HEK293 (cell line): Measurements from ENCODE around the gene LMO7.
A peak's percentile ranks its signal among the peaks of the same experiment; 100 is the strongest.

ENCODE experiments used
- CTCF ChIA-PET: fragments of 350-600 bp; formaldehyde crosslinking; extraction: SDS; loops from one replicate; lab custom pipeline; 2021; ENCODE audit warnings: antibody characterized with exemption; lab: Yijun Ruan, JAX
- POLR2A ChIA-PET: fragments of 300-600 bp; formaldehyde crosslinking; extraction: SDS; loops from one replicate; lab custom pipeline; 2020; ENCODE audit warnings: antibody characterized with exemption, inconsistent platforms; lab: Yijun Ruan, JAX
- H3K27ac ChIP-seq: fragments of 200-500 bp; sonication (Bioruptor generic); 2 replicates; pipeline ENCODE4 v1.5.1; 2014; ENCODE audit warnings: low read depth, low read length, control low read depth, inconsistent platforms; ENCODE audit errors: extremely low read depth
- H3K36me3 ChIP-seq, 2 experiments: fragments of 200-500 bp in 1 of 2; sonication (Bioruptor generic) in 1 of 2; 1 replicate in 1 of 2; 2 replicates in 1 of 2; pipeline ENCODE4 v1.5.1; 2014 to 2017; ENCODE audit warnings: inconsistent platforms in 2 of 2, low read length in 2 of 2; ENCODE audit not compliant: control insufficient read depth in 2 of 2, insufficient read depth in 1 of 2
- H3K4me1 ChIP-seq: fragments of 200-500 bp; sonication (Bioruptor generic); 2 replicates; pipeline ENCODE4 v1.5.1; 2014; ENCODE audit warnings: mild to moderate bottlenecking, low read length, inconsistent platforms; ENCODE audit not compliant: control insufficient read depth, insufficient read depth
- H3K4me3 ChIP-seq: 2 replicates; pipeline ENCODE4 v1.5.1; 2011; ENCODE audit warnings: low read depth, mild to moderate bottlenecking, control low read depth, low read length, moderate library complexity
- H3K9me3 ChIP-seq: fragments of 200-500 bp; sonication (Bioruptor generic); 2 replicates; pipeline ENCODE4 v1.5.1; 2014; ENCODE audit warnings: low read depth, low read length, inconsistent platforms; ENCODE audit not compliant: control insufficient read depth, insufficient read depth
- KLF16 ChIP-seq: fragments of 450-650 bp; formaldehyde crosslinking; IDR thresholded peaks from 2 replicates; pipeline ENCODE4 v1.5.1; 2017; ENCODE audit warnings: missing biosample characterization, missing genetic modification characterization
- MZF1 ChIP-seq: fragments of 450-650 bp; formaldehyde crosslinking; IDR thresholded peaks from 2 replicates; pipeline ENCODE4 v1.5.1; 2017; ENCODE audit warnings: missing biosample characterization, missing genetic modification characterization, borderline replicate concordance
- SCRT1 ChIP-seq: fragments of 450-650 bp; formaldehyde crosslinking; IDR thresholded peaks from 2 replicates; pipeline ENCODE4 v1.5.1; 2016; ENCODE audit warnings: missing biosample characterization, missing genetic modification characterization, borderline replicate concordance
- TCF7L2 ChIP-seq: IDR thresholded peaks from 2 replicates; pipeline ENCODE4 v1.6.1; 2011; ENCODE audit warnings: low read depth, mild to moderate bottlenecking, inconsistent platforms, low read length, moderate library complexity, borderline replicate concordance
- YY1 ChIP-seq: fragments of 450-650 bp; formaldehyde crosslinking; IDR thresholded peaks from 2 replicates; pipeline ENCODE4 v1.5.1; 2018; ENCODE audit warnings: missing biosample characterization, missing genetic modification characterization
- ZBTB11 ChIP-seq: fragments of 450-650 bp; formaldehyde crosslinking; conservative IDR thresholded peaks from 2 replicates; pipeline ENCODE4 v1.5.1; 2016; ENCODE audit warnings: low read depth, missing biosample characterization, missing genetic modification characterization
- ZBTB8A ChIP-seq: fragments of 450-650 bp; formaldehyde crosslinking; IDR thresholded peaks from 2 replicates; pipeline ENCODE4 v1.5.1; 2016; ENCODE audit warnings: missing biosample characterization, missing genetic modification characterization
- ZFP37 ChIP-seq: fragments of 450-650 bp; formaldehyde crosslinking; IDR thresholded peaks from 2 replicates; pipeline ENCODE4 v1.5.1; 2016; ENCODE audit warnings: missing biosample characterization, missing genetic modification characterization
- ZFP69B ChIP-seq: fragments of 450-650 bp; formaldehyde crosslinking; IDR thresholded peaks from 2 replicates; pipeline ENCODE4 v1.5.1; 2016; ENCODE audit warnings: missing biosample characterization, missing genetic modification characterization
- ZNF155 ChIP-seq: fragments of 450-650 bp; formaldehyde crosslinking; IDR thresholded peaks from 2 replicates; pipeline ENCODE4 v1.5.1; 2016; ENCODE audit warnings: missing biosample characterization, missing genetic modification characterization
- ZNF223 ChIP-seq: fragments of 450-650 bp; formaldehyde crosslinking; IDR thresholded peaks from 2 replicates; pipeline ENCODE4 v1.5.1; 2016; ENCODE audit warnings: missing biosample characterization, missing genetic modification characterization
- ZNF280D ChIP-seq: fragments of 450-650 bp; formaldehyde crosslinking; IDR thresholded peaks from 2 replicates; pipeline ENCODE4 v1.5.1; 2016; ENCODE audit warnings: missing biosample characterization, missing genetic modification characterization
- ZNF677 ChIP-seq: fragments of 450-650 bp; IDR thresholded peaks from 2 replicates; pipeline ENCODE4 v1.5.0; 2018; ENCODE audit warnings: missing biosample characterization, mild to moderate bottlenecking, missing genetic modification characterization, moderate library complexity
- ZNF701 ChIP-seq: fragments of 450-650 bp; formaldehyde crosslinking; IDR thresholded peaks from 2 replicates; pipeline ENCODE4 v1.5.1; 2016; ENCODE audit warnings: missing biosample characterization, missing genetic modification characterization
- TF ChIP-seq, protein P1 (sequence below): fragments of 450-650 bp; formaldehyde crosslinking; IDR thresholded peaks from 2 replicates; pipeline ENCODE4 v1.5.1; 2017; ENCODE audit warnings: missing biosample characterization, missing genetic modification characterization
- TF ChIP-seq, protein P2 (sequence below): fragments of 450-650 bp; formaldehyde crosslinking; IDR thresholded peaks from 2 replicates; pipeline ENCODE4 v1.5.1; 2017; ENCODE audit warnings: missing biosample characterization, missing genetic modification characterization
- TF ChIP-seq, protein P3 (sequence below): fragments of 450-650 bp; formaldehyde crosslinking; IDR thresholded peaks from 2 replicates; pipeline ENCODE4 v1.5.0; 2017; ENCODE audit warnings: missing biosample characterization, missing genetic modification characterization, borderline replicate concordance

LMO7 gene

DNA sequence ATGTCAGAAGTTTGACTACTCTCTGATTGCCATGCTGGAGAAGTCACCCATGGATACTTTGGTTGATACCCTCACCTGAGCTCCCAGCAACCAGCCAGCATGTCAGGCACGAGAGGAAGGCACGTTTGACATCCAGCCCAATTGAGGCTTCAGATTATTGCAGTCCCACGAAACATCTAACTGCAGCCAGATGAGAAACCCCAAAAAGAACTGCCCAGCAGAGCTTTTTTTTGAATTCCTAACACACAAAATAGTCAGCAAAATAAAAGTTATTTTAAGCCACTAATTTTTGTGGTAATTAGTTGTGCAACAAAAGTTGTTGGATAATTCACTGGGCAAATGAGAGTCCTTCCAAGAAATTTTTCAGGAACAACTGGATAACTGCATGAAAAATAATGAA lies 259.0 kb downstream of the LMO7 start:
- CTCF ChIA-PET = interaction anchor here (1.0 kb wide), 1 partner anchor 25 kb away, joined by 3 read pairs; no protein-coding TSS in a partner anchor

GRCh38 chr13:75896271-75896670 lies 260.1 kb downstream of the LMO7 start:
- Histone ChIP-seq H3K9me3 (no peaks in the 10 kb centered on the region), H3K27ac (no peak overlapping the region), H3K36me3 (no peaks in the 10 kb centered on the region), H3K4me1 (no peaks in the 10 kb centered on the region), H3K4me3 (no peak overlapping the region)
- TF ChIP-seq TCF7L2 (no peak), ZNF155 (tag by site-specific recombination) (no peak)
- TF ChIP-seq, protein P1, sequence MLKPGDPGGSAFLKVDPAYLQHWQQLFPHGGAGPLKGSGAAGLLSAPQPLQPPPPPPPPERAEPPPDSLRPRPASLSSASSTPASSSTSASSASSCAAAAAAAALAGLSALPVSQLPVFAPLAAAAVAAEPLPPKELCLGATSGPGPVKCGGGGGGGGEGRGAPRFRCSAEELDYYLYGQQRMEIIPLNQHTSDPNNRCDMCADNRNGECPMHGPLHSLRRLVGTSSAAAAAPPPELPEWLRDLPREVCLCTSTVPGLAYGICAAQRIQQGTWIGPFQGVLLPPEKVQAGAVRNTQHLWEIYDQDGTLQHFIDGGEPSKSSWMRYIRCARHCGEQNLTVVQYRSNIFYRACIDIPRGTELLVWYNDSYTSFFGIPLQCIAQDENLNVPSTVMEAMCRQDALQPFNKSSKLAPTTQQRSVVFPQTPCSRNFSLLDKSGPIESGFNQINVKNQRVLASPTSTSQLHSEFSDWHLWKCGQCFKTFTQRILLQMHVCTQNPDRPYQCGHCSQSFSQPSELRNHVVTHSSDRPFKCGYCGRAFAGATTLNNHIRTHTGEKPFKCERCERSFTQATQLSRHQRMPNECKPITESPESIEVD (tag by site-specific recombination) = no peak
- ChIA-PET CTCF (no interaction called here), POLR2A (no interaction called here)

More for the DNA sequence above, 259.0 kb downstream of the LMO7 start:
- Histone ChIP-seq H3K36me3 (no peaks in the 10 kb centered on the region), H3K4me3 (no peak overlapping the region), H3K9me3 (no peaks in the 10 kb centered on the region), H3K4me1 (no peaks in the 10 kb centered on the region), H3K27ac (no peak overlapping the region)
- POLR2A ChIA-PET = no interaction called here
- TF ChIP-seq ZNF677 (tag by site-specific recombination) (peak; percentile 97), KLF16 (no peak)

- POLR2A ChIA-PET = no interaction called here
- H3K36me3 ChIP-seq = no peaks in the 10 kb centered on the region
- TF ChIP-seq ZBTB8A (no peak), SCRT1 (tag by site-specific recombination) (no peak), ZNF223 (no peak), YY1 (tag by site-specific recombination) (no peak), ZNF280D (tag by site-specific recombination) (no peak), ZFP37 (tag by site-specific recombination) (no peak), ZBTB11 (tag by site-specific recombination) (no peak), ZNF701 (tag by site-specific recombination) (no peak), ZFP69B (tag by site-specific recombination) (no peak), ZNF677 (tag by site-specific recombination) (no peak), MZF1 (tag by site-specific recombination) (no peak)
- TF ChIP-seq, protein P2, sequence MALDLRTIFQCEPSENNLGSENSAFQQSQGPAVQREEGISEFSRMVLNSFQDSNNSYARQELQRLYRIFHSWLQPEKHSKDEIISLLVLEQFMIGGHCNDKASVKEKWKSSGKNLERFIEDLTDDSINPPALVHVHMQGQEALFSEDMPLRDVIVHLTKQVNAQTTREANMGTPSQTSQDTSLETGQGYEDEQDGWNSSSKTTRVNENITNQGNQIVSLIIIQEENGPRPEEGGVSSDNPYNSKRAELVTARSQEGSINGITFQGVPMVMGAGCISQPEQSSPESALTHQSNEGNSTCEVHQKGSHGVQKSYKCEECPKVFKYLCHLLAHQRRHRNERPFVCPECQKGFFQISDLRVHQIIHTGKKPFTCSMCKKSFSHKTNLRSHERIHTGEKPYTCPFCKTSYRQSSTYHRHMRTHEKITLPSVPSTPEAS (tag by site-specific recombination) = no peak
- TF ChIP-seq, protein P3, sequence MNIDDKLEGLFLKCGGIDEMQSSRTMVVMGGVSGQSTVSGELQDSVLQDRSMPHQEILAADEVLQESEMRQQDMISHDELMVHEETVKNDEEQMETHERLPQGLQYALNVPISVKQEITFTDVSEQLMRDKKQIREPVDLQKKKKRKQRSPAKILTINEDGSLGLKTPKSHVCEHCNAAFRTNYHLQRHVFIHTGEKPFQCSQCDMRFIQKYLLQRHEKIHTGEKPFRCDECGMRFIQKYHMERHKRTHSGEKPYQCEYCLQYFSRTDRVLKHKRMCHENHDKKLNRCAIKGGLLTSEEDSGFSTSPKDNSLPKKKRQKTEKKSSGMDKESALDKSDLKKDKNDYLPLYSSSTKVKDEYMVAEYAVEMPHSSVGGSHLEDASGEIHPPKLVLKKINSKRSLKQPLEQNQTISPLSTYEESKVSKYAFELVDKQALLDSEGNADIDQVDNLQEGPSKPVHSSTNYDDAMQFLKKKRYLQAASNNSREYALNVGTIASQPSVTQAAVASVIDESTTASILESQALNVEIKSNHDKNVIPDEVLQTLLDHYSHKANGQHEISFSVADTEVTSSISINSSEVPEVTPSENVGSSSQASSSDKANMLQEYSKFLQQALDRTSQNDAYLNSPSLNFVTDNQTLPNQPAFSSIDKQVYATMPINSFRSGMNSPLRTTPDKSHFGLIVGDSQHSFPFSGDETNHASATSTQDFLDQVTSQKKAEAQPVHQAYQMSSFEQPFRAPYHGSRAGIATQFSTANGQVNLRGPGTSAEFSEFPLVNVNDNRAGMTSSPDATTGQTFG = no peak
Observed at GRCh38 chr13:75897386-75897785, 261.3 kb downstream of the LMO7 start.

More at GRCh38 chr13:75897386-75897785, 261.3 kb downstream of the LMO7 start:
- CTCF ChIA-PET = no interaction called here
- Histone ChIP-seq H3K9me3 (no peaks in the 10 kb centered on the region), H3K4me1 (no peaks in the 10 kb centered on the region), H3K27ac (no peak overlapping the region), H3K4me3 (no peak overlapping the region)
